Endometrial microvascular endothelial cells (primary cell): Measurements from ENCODE around the gene SPSB2. TPM values are rescaled to one million over a fixed set of nuclear protein-coding genes. Genes with fewer than 3 reads are reported as not detected.

Experiments used
- in situ Hi-C: cut with HindIII; loops from 2 replicates; pipeline ENCODE4 v1.10.0; 2017; ENCODE audit warnings: low sequenced_read_pairs, low pct_unique_long_range_greater_than_20kb; ENCODE audit errors: inconsistent ontology term
- total RNA-seq: library from RNA; depleted of rRNA; stranded (reverse); fragments of >200 nt; gene quantifications from one replicate; pipeline ENCODE4 v1.2.3, GENCODE V29; 2015; ENCODE audit errors: inconsistent ontology term

Gene SPSB2
- total RNA-seq, 1 donor from 2014 or later: 2.1 TPM

DNA sequence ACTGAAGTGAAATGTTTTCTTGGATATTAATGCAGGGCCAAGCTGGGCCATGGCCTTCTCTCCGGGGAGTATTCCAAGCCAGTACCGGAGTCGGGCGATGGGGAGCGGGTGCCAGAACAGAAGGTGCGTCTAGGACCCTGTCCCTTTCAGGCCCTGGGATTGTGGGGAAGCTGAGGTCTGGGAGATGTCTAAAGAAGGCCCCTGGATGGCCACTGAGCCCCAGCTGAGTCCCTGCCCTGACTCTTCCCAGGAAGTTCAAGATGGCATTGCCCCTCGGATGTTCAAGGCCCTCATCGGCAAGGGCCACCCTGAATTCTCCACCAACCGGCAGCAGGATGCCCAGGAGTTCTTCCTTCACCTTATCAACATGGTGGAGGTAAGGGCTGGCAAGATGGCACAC is 13.0 kb downstream of the SPSB2 start:
- in situ Hi-C loops: no loop called here

DNA sequence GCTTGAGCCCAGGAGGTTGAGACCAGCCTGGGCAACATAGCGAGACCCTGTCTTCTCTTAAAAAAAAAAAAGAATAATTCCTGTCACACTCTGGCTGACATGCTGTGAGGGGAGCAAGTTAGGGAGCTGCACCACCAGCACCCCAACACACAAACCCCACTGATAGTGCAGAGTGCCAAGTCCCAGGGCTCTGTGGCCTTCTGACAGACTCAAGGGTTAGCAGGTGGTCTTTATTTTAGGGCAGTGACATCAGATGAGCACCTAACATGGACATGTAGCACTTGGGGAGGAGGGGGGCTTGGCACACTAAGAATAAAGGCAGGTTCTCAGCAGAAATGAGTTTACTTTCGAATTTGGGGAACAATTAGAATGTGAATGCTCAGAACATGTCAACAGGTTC is 14.3 kb downstream of the SPSB2 start:
- in situ Hi-C loops: no loop called here

DNA sequence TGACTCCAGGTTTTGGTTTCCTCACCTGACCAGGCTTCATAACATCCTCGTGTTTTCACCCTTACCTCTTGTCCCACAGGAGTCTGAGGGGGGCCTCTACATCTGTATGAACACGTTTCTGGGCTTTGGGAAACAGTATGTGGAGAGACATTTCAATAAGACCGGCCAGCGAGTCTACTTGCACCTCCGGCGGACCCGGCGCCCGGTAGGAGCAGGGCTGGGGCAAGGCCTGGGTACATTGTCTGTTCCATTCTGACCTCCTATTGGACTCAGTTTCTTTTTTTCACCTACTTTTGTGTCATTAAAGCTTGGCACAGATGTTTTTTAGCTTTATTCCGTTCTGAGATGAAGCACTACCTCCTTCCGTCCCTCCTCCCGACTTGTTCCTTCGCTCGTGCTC is 17.8 kb downstream of the SPSB2 start:
- in situ Hi-C loops: no loop called here

DNA sequence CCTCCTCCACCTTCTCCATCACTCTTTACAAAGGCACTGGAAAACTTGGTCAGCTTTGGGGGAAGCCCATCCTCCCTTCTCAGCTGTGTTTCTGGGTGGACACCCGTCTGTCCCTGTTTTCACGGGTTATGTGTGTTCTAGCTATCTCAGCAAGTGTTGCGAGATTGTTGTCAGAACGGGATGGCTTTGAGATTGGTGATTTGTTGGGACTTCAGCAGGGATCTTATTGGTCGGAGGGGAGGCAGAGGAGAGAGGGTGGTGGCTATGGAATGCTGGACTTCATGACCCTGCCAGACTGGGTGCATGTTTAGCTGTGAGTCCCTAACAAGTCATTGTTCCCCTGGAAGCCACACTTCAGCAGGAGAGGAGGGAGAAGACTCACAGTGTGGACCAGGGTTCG is 19.1 kb downstream of the SPSB2 start:
- in situ Hi-C loops: no loop called here

DNA sequence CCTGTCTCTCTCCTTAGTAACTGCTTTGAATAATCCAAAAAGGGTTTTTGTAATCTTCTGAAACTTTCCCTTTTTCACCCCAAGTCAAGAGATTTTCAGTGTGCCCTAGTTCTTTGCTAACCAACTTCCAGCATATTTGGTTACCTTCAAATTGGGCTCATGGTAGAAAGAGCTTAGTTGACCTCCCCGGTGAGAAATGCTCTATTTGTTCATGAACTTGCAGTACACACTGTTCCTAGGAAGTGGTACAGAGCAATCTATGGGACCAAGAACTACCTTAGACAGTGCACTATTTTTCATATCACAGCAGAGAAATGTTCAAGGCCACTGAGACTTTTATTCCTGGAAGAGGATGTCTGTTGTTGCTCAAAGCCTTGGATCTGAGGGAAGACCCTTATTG is 19.5 kb downstream of the SPSB2 start:
- in situ Hi-C loops: no loop called here

DNA sequence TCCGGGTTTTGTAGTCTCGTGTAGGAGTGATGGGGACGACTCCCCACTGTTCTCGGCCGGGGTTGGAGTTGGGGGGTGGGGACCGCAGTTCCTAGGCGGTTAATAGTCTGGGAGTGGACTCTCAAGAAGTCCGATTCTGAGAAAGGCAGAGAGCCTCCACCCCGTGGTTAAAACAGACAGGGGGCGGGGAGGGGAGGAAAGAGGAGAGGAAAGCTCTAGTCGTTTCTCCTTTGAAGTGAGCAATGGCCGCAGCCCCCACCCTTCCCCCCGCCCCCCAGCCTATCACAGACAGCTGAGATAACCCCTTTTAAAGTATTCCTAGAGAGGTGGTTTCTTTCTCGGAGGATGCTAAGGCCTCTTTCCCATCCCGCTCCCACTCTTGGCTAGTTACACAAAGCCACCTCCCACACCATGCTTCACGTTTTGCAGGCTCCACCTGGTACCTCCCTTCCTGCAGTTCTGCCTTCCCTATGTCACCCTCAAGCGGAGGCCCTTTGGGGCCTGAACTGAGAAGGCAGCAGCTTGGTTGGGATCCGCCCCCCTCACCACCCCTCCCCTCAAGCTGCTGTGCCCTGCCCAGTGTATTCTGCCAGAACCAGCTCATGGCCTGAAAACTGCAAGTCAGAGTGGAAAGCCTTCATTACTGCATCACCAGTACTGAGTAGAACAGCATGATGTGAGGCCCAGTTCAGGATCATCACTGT is 20.3 kb downstream of the SPSB2 start:
- in situ Hi-C loops: no loop called here

DNA sequence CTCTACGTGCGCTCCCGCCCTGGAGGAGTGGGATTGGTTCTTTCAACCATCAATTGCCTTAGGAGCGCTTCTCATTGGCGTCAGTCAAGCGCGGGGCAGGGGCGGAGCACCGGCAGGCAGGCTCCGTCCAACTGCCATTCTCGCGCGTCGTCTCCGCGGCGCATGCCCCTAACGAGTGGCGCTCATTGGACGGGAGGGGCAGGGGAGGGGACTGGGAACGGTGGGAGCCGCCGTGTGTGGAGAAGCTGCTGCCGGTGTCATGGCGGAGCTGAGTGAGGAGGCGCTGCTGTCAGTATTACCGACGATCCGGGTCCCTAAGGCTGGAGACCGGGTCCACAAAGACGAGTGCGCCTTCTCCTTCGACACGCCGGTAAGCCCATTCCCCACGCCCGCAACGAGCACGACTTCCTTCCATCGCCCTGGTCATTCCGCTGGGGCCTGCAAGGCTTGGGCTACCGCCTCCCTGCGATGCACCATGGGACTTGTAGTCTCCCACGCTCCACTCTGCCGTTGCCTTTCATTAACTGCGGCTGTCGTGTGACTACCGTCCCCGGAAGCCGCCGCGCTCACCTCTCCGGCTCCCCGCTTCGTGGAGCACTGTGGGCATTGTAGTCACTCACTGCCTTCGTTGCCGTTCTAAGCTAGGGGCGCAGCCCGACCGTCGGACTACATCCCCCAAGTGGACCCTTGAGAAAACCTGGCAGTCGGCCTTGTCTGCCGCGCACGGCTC is 21.0 kb downstream of the SPSB2 start, which contains the start of gene USP5:
USP5 (plus strand) TSS at position 230 of the 730 bp plus-strand sequence; CDS start at position 260, 30 bp downstream.
- in situ Hi-C loops: no loop called here

DNA sequence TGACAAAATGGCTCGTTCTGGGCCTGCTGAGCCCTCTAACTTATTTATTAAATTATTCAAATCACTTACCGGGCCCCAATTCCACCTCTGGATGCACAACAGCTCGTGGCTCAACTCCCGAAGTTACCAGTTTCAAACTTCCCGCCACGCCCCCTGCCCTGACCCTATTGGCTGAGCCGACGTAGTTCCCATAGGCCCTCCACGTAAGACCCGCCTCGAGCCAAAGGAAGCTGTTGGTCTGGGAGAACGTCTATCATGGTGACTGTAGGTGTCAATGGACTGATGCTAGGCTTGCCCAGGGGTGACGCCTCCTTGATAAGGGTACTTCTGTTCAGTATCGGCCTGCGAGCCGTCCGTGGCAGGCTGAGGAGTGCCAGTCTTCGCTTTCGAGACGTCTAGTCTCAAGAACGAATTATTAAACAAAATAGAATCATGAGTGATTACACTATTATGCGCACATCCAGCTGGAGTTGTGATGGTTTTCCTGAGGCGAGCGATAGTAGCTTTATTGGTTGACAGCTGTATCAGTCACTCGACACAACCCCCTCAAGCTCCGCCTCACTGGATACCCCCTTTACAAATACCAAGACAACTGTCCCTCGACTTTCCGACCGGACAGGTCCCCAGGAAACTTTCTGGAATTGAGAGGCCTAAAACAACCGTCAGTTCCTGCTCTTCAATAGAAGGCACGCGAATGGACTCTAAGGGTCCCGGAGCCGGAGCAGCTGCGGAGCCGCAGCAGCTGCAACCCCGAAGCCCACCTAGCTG is 21.8 kb downstream of the SPSB2 start, which contains the start of gene CDCA3:
CDCA3 (minus strand) TSS at position 134 of the 768 bp plus-strand sequence. CDS start 334 bp downstream, outside the sequence.
- in situ Hi-C loops: no loop called here

DNA sequence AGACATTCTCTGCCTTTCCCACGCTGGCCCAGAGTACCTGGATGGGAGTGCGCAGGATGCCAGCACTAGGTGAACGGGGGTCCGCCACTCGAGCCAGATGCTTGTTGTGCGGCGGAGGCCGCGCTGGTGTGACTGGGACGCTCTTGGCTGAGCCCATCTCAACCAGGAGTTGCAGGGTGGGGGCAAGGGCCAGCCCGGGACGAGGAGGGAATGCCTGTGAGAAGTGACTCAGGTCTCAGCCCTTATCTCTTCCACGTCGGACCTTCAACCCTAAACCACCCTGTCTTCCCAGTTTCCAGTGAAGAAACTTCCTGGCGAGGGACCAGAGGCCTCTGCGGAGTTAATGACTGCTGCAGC is 22.3 kb downstream of the SPSB2 start:
- in situ Hi-C loops: no loop called here

DNA sequence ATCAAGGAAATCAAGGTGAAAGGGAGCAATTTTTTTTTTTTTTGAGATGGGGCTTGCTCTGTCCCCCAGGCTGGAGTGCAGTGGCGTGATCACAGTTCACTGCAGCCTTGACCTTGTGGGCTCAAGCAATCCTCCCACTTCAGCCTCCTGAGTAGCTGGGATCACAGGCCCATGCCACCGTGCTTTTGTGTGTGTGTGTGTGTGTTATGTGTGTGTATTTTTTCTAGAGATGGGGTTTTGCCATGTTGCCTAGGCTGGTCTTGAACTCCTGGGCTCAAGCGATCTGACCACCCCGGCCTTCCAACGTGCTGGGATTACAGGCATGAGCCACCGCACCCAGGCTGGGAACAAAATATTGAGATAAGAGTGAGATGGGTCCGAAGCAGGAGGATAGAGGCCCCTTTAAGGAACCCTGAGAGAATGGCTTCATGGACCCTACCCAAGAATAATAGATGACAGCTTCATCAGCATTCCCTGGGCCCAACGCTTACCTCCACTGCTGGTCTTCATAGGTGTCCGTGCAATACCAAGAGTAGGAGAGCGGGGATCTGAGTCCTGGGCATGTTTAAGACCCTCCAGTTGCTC is 23.0 kb downstream of the SPSB2 start:
- in situ Hi-C loops: no loop called here

DNA sequence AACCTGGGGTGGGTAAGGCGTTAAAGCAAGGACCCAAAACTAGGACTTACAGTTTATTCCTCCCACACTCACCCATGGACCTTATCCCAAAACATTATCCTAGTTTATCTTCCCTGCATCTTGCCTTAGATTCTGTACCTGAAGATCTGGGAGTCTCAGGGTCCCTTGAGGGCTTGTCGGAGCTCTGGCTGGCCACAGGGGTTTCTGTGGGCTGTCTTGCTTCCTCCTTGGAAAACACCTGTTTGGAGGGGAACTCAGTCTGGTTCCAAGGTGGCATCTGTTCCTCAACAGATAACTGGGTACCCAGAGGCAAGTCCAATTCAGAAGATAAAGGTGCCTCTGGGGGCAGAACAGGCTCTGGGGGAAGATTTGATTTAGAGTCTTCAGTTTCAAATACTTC is 23.7 kb downstream of the SPSB2 start:
- in situ Hi-C loops: no loop called here

DNA sequence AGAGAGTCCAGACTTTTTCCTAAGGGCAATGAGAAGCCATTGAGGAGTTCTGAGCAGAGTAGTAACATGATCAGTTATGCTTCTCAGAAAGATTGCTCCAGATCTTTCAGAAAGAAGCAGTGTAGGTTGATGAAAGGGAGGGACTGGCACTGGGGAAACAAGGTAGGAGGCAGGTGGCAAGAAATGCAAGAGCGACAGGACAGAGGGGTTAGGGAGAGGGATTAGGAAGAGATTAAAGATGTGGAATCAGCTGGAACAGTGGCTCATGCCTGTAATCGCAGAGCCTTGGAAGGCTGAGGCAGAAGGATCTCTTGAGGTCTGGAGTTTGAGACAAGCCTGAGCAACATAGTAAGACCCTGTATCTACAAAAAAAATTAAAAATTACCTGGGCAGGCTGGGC is 25.4 kb downstream of the SPSB2 start:
- in situ Hi-C loops: no loop called here

DNA sequence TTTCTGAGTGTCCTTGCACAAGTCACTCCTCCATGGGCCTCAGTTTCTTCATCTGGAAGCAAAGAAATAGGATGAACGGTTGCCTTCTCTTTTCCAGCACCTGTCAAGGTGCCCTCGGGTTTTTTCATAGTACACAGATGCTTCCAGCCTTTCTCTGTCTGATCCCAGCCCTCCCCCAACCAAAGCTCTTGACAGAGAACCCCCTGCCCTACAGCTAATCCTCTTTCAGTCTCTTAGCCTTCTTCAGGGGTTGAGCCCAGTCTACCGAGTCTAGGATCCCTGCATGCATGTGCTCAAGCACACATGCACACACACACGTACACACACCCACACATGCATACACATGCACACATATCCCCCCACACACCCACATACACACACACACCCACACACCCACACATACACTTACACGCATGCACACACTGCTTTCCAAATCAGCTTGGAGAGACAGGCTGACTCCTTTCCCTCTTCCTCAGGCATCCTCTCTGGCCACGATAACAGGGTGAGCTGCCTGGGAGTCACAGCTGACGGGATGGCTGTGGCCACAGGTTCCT is 26.7 kb downstream of the SPSB2 start:
- in situ Hi-C loops: no loop called here

DNA sequence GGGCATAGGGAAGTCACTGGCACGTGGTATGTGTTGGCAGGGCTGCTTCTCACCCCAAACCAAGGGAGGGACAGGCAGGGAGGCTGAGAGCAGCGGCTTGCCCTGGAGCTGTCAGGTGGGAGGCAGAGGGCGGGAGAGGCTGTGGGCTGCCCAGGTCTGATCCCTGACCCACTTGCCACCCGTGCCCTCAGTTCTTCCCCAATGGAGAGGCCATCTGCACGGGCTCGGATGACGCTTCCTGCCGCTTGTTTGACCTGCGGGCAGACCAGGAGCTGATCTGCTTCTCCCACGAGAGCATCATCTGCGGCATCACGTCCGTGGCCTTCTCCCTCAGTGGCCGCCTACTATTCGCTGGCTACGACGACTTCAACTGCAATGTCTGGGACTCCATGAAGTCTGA is 27.7 kb downstream of the SPSB2 start:
- in situ Hi-C loops: no loop called here

DNA sequence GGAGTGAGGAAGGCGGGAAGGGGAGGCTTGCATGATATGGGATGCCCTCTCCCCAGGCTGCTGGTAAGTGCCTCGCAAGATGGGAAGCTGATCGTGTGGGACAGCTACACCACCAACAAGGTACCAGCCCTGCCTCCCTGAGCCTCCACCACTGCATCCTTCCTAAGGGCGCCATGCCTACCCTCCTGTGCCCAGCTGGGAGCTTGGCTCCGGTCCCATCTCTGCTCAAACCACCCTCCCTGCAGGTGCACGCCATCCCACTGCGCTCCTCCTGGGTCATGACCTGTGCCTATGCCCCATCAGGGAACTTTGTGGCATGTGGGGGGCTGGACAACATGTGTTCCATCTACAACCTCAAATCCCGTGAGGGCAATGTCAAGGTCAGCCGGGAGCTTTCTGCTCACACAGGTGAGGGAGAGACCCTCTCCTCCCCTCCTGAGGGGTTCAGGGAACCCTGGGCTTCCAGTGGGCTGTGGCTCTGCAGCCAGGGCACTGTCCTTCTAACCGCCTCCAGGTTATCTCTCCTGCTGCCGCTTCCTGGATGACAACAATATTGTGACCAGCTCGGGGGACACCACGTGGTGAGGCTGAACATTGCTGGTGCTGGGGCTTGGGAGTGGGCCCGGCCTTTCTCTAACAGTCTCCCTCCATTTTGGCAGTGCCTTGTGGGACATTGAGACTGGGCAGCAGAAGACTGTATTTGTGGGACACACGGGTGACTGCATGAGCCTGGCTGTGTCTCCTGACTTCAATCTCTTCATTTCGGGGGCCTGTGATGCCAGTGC is 29.8 kb downstream of the SPSB2 start:
- in situ Hi-C loops: no loop called here

DNA sequence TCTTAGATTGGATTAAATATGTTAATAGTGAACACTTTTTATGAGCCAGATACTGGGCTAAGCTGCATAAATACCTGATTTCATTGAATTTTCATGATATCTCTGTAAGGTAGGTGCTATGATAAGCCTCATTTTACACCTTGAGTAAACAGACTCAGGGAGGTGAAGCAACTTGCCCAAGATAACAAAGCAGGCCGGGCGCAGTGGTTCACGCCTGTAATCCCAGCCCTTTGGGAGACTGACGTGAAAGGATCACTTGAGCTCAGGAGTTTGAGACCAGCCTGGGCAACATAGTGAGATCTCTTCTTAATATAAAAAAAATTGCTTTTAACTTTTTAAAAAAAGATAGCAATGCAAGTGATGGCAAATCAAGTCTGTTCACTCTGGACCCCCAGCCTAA is 31.0 kb downstream of the SPSB2 start:
- in situ Hi-C loops: no loop called here

DNA sequence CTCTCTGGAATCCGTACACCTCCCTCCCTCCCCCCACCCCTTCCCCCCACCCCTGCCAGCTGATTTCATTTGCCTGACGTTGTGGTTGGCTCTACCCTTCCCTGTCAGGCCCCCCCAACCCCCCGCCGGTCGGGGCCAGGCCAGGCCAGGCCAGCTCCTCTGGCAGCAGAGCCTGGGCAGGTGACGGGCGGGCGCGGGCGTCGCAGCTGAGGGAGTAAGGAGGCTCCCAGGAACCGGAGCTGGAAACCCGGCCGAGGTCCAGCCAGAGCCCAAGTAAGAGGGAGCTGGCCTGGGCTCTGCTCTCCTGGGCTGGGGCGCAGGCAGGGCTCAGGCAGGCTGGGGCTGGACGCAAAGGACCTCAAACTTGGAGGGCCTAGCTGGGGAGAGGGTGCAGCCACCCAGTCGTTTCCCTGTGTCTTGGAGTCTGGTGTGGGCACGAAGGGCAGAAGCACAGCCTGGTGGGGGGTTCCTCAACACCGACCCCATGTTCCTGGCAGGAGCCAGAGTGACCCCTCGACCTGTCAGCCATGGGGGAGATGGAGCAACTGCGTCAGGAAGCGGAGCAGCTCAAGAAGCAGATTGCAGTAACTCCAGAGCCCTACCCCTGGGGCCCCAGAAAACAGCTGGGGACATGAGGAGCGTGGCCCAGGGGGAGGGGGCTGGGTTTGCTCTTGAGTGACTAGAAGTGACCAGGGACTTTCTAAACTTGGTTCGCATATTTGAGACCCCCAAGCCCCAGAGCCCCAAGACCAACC is 32.2 kb downstream of the SPSB2 start, which contains the start of gene GNB3:
GNB3 (plus strand) TSS at position 165 of the 755 bp plus-strand sequence; CDS start at position 528, 363 bp downstream.
- in situ Hi-C loops: no loop called here

DNA sequence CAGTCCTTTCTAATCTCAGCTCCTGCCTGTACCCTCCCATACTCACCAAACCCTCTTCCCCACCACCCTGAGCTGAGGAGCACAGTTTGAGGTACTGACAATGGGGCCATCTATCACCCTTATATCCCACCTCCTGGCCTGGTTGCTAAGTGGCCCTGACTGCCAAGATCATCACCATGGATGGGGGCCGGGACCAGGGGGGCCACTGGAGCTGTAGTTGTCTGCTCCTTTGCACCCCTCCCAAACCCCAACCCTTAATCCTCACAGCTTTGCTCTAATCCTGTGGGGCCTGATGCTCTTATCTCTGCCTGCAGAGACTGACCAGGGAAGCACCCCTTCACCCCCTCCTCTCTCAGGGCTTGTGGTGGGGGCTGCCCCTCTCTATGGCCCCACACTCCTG is 32.8 kb downstream of the SPSB2 start:
- in situ Hi-C loops: no loop called here
